IPS-11a (cell line): ENCODE measurements around the gene TTC31.
A peak's percentile ranks its signal among the peaks of the same experiment; 100 is the strongest.

Experiments used
- H3K4me3 ChIP-seq: one replicate; pipeline ENCODE4 v1.5.1; 2013; ENCODE audit warnings: low read depth, low read length, control low read depth

The TTC31 gene

GRCh38 chr2:74503506-74504475 is 20.9 kb downstream of the TTC31 start:
- H3K4me3 ChIP-seq: peak overlapping the region; percentile 24

DNA sequence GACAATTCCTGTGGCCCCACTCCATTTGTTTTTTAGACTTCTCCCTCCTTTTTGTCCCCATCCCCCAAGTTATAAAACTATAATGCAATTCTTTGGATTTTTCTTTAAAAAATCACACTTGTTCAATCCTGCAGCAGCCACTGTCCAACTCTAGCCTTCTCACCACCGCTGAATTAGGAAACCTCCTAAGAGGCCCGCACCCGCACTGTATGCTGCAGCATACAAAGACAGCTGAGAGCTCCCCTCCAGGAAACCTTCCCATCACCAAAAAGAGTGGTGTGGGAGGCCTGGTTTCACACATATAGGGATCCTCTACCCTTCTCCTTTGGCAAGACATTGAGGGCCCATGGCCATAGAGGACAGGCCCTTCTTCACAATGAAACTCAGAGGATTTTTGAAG is 21.7 kb downstream of the TTC31 start:
- H3K4me3 ChIP-seq: no peak overlapping the region

DNA sequence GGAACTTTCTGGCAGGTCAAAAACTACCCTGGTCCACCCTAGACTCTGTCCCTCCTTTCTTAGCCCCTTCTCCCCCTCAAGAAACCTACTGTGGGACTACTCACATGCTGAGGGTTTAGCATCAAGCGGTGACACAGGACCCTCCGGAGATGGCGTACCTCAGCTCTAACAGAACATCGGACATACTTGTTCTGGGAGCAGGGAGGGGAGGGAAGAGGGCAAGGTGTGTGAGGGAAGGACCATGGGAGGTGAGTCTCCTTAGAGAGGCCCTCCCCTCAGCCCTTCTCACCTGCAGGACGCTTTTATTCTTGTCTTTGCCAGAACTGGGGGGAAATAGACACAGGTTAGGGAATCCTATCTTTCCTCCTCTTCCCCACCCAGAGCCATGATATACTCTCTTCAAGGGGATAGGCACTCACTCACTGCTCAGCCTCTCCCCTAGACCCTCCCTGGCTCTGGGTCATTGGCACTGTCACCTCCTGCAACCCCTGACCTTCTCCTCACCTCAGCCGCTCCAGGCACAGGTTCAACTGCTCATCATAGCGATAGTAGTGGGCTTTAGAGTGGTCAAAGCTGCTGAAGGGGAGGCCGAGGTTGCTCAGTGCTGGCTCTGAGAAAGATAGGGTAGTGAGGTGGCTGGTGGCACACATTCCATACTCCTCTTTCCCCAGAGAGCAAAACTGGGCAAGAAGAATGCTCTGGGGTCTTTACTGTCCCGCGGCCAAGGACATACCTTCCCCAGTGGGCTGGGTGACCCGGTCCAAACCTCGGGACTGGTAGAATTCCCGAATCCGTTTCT is 22.8 kb downstream of the TTC31 start:
- H3K4me3 ChIP-seq: no peak overlapping the region

DNA sequence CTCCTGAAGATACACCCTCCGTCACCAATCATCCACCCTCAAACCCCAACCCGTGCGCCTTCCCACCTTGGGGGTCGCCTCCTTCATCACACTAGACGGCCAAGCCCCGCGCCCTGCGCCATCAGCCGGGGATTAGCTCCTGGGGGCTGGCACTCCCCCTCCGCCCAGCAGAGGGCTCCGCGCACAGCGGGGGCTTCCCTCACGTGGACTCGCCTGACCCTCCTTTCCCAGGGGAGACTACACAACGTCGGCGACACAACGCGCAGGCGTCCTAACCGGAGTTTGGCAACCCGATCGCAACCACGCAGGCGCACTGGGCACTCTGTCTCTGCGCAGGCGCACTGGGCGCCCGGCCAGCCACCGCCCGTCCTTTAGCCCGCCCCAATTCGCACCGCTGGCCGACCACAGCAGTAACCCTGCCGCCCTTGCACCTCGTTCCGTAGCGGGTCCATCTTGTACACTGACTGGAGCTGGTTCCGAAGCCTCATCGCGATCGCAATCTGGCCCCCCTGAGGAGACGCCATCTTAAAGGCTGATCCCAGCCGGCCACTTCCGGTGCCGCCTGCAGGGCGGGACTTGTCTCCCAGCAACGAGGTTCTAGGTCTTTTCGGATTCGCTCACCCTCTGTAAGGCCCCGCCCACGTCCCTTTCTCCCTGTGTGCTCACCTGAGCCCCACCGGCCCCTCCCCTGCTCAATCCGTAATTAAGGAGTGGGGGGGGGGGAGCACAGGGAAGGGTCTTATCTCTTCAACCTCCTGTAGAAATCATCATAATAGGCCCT is 24.5 kb downstream of the TTC31 start, which contains the start of gene PCGF1:
TSS of gene PCGF1 (minus strand) at position 551 of the 781 bp plus-strand sequence. CDS start at position 524, 27 bp downstream.
- peak within 1 kb of the TSS; percentile 99 for H3K4me3 ChIP-seq

DNA sequence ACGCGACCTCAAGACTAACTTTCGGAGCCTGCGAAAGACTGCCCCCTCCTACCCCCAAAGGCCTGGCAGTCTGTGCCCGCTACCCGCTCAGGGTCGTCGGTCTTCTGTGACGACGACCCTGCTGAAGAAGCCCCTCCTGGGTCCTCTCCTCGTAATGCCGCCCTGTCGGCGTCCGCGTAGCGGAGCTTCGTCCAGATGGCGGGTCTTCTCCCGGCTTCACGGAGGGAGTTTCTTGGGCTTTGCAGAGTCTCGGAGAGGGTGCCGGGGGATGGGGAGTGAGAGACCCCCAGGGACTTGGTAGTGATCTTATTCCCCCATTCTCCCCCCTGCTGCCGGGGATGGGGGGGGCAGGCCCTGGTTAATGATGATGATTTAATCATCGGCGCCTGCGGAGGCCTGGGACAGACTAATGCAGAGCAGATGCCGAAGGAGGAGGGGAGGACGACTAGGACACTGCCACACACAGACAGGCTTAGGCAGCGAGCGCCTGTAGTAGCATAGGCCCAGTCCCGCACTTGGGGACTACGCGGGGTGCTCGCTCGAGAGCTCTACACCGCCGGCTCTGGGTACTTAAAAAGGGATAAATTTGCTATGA is 25.1 kb downstream of the TTC31 start:
- H3K4me3 ChIP-seq: peak overlapping the region; percentile 99

DNA sequence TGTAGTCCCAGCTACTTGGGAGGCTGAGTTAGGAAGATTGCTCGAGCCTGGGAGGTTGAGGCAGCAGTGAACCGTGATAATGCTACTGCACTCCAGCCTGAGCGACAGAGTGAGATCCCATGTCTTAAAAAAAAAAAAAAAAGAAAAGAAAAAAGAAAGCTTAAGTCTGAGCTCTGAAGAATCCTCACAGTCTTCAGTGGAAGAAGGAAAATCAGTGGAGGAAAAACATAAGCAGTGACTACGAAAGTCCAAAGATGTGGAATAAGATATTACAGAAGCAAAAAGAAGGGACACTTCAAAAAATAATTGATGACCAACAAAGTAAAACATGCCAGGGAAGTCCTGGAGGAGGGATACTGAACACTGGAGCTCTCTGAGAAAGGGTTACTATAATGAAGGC is 27.4 kb downstream of the TTC31 start:
- H3K4me3 ChIP-seq: no peak overlapping the region

GRCh38 chr2:74511104-74511989 is 28.5 kb downstream of the TTC31 start:
- no peak overlapping the region for H3K4me3 ChIP-seq

- H3K4me3 ChIP-seq: no peak overlapping the region
Observed at GRCh38 chr2:74512744-74513604, 30.1 kb downstream of the TTC31 start.

DNA sequence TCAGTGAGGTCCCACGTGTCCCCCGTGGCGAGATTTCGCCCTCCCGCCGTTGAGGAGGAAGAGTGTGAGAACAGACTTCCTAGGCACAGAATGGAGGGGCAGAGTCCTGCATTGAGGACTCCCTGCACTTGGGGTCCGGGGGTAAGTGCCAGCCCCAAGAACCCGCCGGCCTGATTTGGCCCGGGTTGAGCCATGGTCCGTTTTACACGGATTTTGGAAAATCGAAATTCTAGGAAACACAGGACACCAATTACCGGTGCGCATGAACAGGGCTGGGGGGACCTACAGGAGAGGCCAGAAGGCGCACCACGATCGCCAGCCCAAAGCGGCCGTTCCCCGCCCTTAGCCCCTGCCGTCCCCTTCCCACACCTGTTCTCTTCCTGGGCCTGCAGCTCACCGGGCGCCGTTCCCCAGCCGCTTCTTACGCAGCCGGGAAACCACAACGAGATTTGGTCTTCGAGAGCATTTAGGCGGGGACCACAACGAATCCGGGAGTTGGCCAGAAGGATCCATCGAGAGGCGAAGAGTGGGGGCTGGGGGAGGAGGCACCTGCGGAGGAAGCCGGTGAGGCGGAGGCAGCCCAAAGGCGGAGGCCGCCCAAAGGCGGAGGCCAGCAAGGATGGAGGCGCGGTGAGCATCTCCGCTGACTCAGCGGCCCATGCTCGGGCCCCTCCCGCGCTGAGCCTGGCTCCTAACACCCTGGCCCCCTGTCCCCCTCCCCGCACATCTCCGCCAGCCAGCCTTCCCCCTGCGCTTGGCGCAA is 30.9 kb downstream of the TTC31 start:
- peak overlapping the region; percentile 20 for H3K4me3 ChIP-seq

- peak within 1 kb of the TSS; percentile 20 for H3K4me3 ChIP-seq
Observed at GRCh38 chr2:74514368-74515270, 31.7 kb downstream of the TTC31 start, which contains the start of gene TLX2. Gene TLX2, plus strand, starts transcription at chr2:74514450. Its CDS starts 357 bp downstream, at chr2:74514807.

DNA sequence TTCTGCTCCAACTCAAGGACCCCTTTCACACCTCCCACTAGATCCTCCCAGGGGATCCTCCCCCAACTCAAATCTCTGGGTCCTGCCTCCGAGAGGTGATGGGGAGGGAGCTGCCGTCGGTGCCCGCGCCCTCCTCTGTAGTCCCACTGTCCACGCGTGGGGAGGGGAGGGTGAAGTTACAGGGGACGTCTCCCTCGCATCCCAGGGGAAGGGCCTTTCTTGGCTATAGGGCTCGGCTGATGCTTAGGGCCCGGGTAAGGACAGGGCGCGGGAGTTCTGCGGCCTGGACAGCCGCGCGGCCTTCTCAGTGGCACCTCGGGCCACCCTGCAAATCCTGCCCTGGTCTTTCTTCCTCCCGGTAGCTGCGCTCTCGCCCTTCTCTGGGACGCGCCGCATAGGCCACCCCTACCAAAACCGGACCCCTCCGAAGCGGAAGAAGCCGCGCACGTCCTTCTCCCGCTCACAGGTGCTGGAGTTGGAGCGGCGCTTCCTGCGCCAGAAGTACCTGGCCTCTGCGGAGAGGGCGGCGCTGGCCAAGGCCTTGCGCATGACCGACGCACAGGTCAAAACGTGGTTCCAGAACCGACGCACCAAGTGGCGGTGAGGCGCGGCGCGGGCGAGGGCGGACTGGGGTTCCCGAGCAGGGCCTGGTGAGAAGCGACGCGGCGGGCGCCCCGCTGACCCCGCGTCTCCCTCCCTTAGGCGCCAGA is 32.5 kb downstream of the TTC31 start:
- H3K4me3 ChIP-seq: no peak overlapping the region

DNA sequence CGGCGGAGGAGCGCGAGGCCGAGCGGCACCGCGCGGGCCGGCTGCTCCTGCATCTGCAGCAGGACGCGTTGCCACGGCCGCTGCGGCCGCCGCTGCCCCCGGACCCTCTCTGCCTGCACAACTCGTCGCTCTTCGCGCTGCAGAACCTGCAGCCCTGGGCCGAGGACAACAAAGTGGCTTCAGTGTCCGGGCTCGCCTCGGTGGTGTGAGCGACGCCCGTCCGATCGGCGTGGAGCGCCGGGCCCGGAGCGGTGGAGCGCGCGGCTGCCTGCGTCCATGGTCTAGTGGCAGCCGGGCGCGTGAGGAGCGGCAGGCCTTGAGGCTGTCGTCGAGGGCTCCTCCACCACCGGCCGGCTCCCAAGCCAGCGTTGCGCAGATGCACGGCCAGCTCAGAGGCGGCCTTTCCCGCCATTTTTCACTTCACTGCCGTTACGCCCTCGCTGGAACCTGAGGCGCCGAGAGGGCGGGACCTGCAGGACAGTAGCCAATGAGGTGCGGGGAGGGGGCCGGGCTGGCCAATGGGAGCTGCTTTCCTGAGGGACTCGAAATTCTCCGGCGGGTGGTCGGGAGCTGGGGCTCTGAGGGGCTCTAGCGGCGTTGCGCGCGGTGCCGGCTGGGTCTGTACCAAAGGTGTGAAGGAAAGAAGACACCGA is 33.2 kb downstream of the TTC31 start:
- no peak overlapping the region for H3K4me3 ChIP-seq

- no peak overlapping the region for H3K4me3 ChIP-seq
Observed at GRCh38 chr2:74516650-74517049, 33.8 kb downstream of the TTC31 start.

DNA sequence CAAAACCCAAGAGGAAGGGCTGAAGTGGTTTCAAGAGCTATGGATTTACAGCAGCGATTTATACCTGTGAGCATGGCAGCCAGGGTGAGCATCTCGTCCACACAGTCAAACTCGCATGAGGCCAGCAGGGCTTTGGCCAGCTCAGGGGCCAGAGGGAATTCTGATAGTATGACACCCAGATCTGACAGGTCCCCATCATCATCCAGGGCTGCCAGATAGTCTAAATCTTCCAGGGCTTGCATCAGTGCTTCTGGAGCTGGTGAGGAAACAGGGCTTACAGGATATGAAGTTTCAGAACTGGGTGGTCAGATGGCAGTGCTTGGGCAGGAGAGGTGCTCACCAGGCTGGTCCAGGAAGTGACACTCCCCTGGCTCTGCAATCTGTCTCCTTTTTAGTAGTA is 39.6 kb downstream of the TTC31 start:
- H3K4me3 ChIP-seq: no peak overlapping the region

DNA sequence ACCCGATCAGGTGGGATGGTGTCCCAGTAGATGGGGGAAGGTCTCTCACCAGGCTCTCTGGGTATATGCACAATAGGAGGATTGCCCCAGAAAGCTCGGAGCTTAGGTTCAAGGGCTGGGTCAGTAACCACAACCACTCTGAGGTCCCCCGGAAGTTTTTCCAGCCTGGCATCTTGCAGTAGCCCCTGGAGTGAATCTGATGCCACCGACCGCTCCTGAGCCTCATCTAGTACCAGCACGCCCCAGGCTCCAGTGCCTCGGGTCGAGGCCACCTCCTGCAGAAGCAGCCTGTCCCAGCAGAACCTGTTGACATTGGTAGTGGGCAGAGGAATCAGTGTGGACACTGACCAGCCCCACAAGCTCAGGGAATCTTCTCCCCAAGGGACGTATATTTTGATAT is 41.1 kb downstream of the TTC31 start:
- no peak overlapping the region for H3K4me3 ChIP-seq
